Endodermal cell (in vitro differentiated cells): ENCODE data around the gene RYR3. TPM values are rescaled to one million over a fixed set of nuclear protein-coding genes. Genes with fewer than 3 reads are reported as not detected.

ENCODE experiments used
- DNase-seq: peaks from one replicate; pipeline ENCODE4 v3.0.0-alpha.2; 2017
- H3K27ac ChIP-seq: 2 replicates; pipeline ENCODE4 v1.5.1; 2013; ENCODE audit warnings: mild to moderate bottlenecking, low read depth, low read length, moderate library complexity
- H3K27me3 ChIP-seq: 2 replicates; pipeline ENCODE4 v1.6.1; 2013; ENCODE audit warnings: mild to moderate bottlenecking, low read length, moderate library complexity; ENCODE audit not compliant: insufficient read depth, control insufficient read depth, poor library complexity, severe bottlenecking
- H3K36me3 ChIP-seq: 2 replicates; pipeline ENCODE4 v1.7.0; 2013; ENCODE audit warnings: mild to moderate bottlenecking, low read length, moderate library complexity; ENCODE audit not compliant: control insufficient read depth, insufficient read depth
- H3K4me1 ChIP-seq: one replicate; pipeline ENCODE4 v1.7.0; 2013; ENCODE audit warnings: low read length; ENCODE audit not compliant: control insufficient read depth, insufficient read depth
- H3K4me3 ChIP-seq: 2 replicates; pipeline ENCODE4 v1.5.1; 2013; ENCODE audit warnings: mild to moderate bottlenecking, low read length, moderate library complexity
- H3K9ac ChIP-seq: 2 replicates; pipeline ENCODE4 v1.6.1; 2013; ENCODE audit warnings: mild to moderate bottlenecking, low read length, moderate library complexity; ENCODE audit not compliant: poor library complexity, severe bottlenecking; ENCODE audit errors: extremely low read depth
- H3K9me3 ChIP-seq: 2 replicates; pipeline ENCODE4 v1.6.1; 2013; ENCODE audit warnings: mild to moderate bottlenecking, low read length, moderate library complexity; ENCODE audit not compliant: control insufficient read depth
- H3K27ac Mint-ChIP-seq: 2 replicates; pipeline ENCODE4 v1.8.0; 2020; ENCODE audit warnings: mixed read lengths
- H3K27me3 Mint-ChIP-seq: 2 replicates; pipeline ENCODE4 v1.8.0; 2021; ENCODE audit warnings: mild to moderate bottlenecking, mixed read lengths; ENCODE audit not compliant: insufficient read depth
- H3K36me3 Mint-ChIP-seq: 2 replicates; pipeline ENCODE4 v1.8.0; 2020; ENCODE audit warnings: low read depth, mixed read lengths
- H3K4me1 Mint-ChIP-seq: 2 replicates; pipeline ENCODE4 v1.8.0; 2020; ENCODE audit warnings: mixed read lengths
- H3K4me3 Mint-ChIP-seq: 2 replicates; pipeline ENCODE4 v1.8.0; 2020; ENCODE audit warnings: mild to moderate bottlenecking, moderate library complexity, mixed read lengths
- H3K9me3 Mint-ChIP-seq: 2 replicates; pipeline ENCODE4 v1.8.0; 2020; ENCODE audit warnings: mild to moderate bottlenecking, mixed read lengths
- WGBS, 2 experiments: methylation state at CpG; one replicate each; pipeline versions ENCODE4 v1.1.5 to v1.1.7; 2013; ENCODE audit warnings: missing lambda C conversion rate in 2 of 2, mixed read lengths in 1 of 2; ENCODE audit not compliant: insufficient coverage in 1 of 2, insufficient read length in 1 of 2; 5-methylcytosine and 5-hydroxymethylcytosine counted together
- total RNA-seq, 2 donors: library from RNA; stranded (reverse); fragmentation: NEBNext Ultra II Directional in 1 of 2; extraction: Animal tissue kit (Norgen Biotek cat#: 25700) in 1 of 2; gene quantifications; 2 replicates in 1 of 2; 3 replicates in 1 of 2; pipeline ENCODE4 v1.2.1, GENCODE V29; 2021
- TF ChIP-seq, protein P1 (sequence below): fragments of 200-600 bp; sonication (generic); conservative IDR thresholded peaks from 2 replicates; pipeline ENCODE4 v1.5.0; 2021; ENCODE audit warnings: antibody characterized with exemption, mild to moderate bottlenecking

The RYR3 gene
- total RNA-seq, 2 donors from 2014 or later: 0.71 to 1.4 TPM

DNA sequence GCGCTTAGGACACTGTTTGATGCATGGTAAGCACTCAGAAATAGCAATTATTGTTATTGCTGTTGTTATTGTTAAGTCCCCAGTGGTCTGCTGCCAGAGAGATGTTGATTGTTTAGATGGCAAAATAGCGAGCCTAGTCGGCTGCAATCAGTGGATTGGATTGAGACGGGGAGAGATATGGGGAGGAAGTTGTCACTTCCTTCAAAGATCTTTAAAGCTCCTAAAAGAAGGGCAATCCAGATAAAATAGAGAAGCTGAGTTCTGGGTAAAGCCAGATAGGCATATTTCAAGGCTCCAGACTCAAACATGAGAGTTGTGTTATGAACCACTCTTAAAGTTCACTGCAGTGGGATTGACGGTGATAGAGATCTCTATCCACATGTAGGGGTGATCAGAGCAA lies 64.5 kb downstream of the RYR3 start:
- H3K27ac ChIP-seq: no peak overlapping the region
- H3K27me3 ChIP-seq: no peaks in the 10 kb centered on the region
- TF ChIP-seq, protein P1, sequence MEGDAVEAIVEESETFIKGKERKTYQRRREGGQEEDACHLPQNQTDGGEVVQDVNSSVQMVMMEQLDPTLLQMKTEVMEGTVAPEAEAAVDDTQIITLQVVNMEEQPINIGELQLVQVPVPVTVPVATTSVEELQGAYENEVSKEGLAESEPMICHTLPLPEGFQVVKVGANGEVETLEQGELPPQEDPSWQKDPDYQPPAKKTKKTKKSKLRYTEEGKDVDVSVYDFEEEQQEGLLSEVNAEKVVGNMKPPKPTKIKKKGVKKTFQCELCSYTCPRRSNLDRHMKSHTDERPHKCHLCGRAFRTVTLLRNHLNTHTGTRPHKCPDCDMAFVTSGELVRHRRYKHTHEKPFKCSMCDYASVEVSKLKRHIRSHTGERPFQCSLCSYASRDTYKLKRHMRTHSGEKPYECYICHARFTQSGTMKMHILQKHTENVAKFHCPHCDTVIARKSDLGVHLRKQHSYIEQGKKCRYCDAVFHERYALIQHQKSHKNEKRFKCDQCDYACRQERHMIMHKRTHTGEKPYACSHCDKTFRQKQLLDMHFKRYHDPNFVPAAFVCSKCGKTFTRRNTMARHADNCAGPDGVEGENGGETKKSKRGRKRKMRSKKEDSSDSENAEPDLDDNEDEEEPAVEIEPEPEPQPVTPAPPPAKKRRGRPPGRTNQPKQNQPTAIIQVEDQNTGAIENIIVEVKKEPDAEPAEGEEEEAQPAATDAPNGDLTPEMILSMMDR: no peak
- peaks cover 1% of the 10 kb centered on the region for H3K9me3 Mint-ChIP-seq
- DNase-seq: no peak
- H3K27ac Mint-ChIP-seq: no peak overlapping the region
- WGBS, 2 experiments: 57 to 64% methylated on average over 4 to 5 of the region's 5 CpGs
- H3K4me1 Mint-ChIP-seq: peaks cover 5% of the 10 kb centered on the region
- H3K4me3 Mint-ChIP-seq: no peak overlapping the region
- peaks cover 10% of the 10 kb centered on the region for H3K4me1 ChIP-seq
- H3K9ac ChIP-seq: no peak overlapping the region
- no peaks in the 10 kb centered on the region for H3K9me3 ChIP-seq
- H3K36me3 Mint-ChIP-seq: no peaks in the 10 kb centered on the region
- no peak overlapping the region for H3K4me3 ChIP-seq
- H3K36me3 ChIP-seq: no peaks in the 10 kb centered on the region
- no peaks in the 10 kb centered on the region for H3K27me3 Mint-ChIP-seq

DNA sequence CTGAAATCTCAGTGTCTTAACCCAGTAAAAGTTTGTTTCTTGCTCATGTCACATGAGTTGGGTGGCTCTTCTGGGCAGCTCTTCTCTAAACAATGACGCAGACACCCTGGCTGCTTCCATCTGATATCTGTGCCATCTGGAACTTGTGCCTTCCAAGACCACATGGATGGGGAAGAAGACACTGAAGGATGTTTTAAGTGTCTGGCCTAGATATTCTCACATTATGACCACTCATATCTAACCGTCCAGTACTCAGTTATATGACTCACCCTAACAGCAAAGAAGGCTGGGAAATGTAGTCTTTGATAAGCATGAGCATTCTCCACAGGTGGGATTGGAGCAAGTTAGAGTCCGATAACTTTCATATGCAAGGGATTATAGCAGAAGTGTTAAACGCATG lies 66.4 kb downstream of the RYR3 start:
- H3K9me3 Mint-ChIP-seq: peaks cover 1% of the 10 kb centered on the region
- no peaks in the 10 kb centered on the region for H3K27me3 Mint-ChIP-seq
- no peak for DNase-seq
- TF ChIP-seq, protein P1: no peak
- Histone ChIP-seq H3K9ac (no peak overlapping the region), H3K4me3 (no peak overlapping the region), H3K36me3 (no peaks in the 10 kb centered on the region), H3K27ac (no peak overlapping the region), H3K9me3 (no peaks in the 10 kb centered on the region), H3K27me3 (no peaks in the 10 kb centered on the region), H3K4me1 (peaks cover 10% of the 10 kb centered on the region)
- H3K36me3 Mint-ChIP-seq: no peaks in the 10 kb centered on the region
- 99 to 100% methylated on average over 2 to 4 of the region's 4 CpGs for WGBS, 2 experiments
- no peak overlapping the region for H3K4me3 Mint-ChIP-seq
- H3K4me1 Mint-ChIP-seq: peaks cover 5% of the 10 kb centered on the region
- H3K27ac Mint-ChIP-seq: no peak overlapping the region

DNA sequence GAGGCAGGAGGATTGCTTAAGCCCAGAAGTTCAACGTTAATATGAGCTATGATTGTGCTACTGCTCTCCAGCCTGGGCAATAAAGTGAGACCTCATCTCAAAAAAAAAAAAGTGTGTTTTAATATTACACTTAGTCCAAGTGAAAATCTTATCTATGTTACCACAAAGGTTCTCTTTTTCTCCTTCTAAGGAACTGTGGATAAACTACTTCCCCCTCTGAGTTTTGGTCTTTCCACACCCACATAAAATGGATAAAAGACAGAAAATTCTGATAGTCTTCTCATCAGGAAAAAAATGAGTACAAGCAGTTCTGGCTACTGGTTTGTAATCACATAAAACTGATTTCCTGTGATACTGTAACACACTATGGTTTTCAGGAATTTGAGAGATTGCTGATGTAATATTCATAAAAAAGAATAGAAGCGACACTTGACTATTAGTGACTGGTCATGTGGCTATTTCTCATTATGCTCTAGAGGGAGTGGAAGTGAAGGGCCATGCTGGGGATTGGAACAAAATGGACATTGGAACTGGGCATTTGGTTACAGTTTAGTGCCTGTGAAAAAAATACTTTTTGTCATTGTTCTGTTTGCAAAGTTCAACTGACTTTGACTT lies 68.2 kb downstream of the RYR3 start:
- Mint-ChIP-seq H3K9me3 (peaks cover 1% of the 10 kb centered on the region), H3K36me3 (no peaks in the 10 kb centered on the region), H3K27ac (no peak overlapping the region), H3K4me3 (no peak overlapping the region), H3K27me3 (no peaks in the 10 kb centered on the region), H3K4me1 (peaks cover 5% of the 10 kb centered on the region)
- H3K4me1 ChIP-seq: peaks cover 10% of the 10 kb centered on the region
- WGBS, 2 experiments: 94 to 100% methylated on average over 1 to 2 of the region's 2 CpGs
- H3K9ac ChIP-seq: no peak overlapping the region
- DNase-seq: no peak
- H3K36me3 ChIP-seq: no peaks in the 10 kb centered on the region
- TF ChIP-seq, protein P1: no peak
- H3K27me3 ChIP-seq: no peaks in the 10 kb centered on the region
- no peak overlapping the region for H3K4me3 ChIP-seq
- no peaks in the 10 kb centered on the region for H3K9me3 ChIP-seq
- H3K27ac ChIP-seq: no peak overlapping the region
